ENCODE results near the gene FLNB. TPM values are rescaled to one million over a fixed set of nuclear protein-coding genes. Genes with fewer than 3 reads are reported as not detected.

The FLNB gene
- total and polyA plus RNA-seq, 2 of the 13 experiments (the other 11 are each of a cell fraction or from before 2014, with no cell fraction given), result 106 to 130 TPM

DNA sequence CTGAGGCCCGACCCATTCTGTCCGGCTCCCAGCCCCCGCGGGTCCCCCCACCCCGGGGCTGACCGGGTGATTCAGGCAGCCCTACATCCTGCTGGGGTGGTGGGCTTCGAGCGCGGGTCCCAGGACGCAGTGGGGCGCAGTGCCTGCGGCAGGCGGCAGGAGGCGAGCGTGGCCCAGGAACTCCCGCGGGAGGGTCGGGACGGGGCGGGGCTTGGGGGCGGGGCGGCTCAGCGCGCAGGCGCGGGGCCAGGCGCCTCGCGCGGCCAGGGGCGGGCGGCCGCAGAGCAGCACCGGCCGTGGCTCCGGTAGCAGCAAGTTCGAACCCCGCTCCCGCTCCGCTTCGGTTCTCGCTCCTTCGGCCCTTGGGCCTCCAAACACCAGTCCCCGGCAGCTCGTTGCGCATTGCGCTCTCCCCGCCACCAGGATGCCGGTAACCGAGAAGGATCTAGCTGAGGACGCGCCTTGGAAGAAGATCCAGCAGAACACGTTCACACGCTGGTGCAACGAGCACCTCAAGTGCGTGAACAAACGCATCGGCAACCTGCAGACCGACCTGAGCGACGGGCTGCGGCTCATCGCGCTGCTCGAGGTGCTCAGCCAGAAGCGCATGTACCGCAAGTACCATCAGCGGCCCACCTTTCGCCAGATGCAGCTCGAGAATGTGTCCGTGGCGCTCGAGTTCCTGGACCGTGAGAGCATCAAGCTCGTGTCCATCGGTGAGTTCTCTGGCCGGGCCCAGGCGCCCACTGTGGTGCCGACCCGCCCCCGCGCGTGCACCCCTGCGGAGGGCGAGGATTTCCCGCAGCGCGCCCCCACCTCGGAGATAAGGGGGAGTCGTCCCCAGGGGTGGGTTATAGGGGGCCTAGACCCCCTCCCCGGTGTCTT, at the start of gene FLNB (continued):
- TF ChIP-seq, protein P1, sequence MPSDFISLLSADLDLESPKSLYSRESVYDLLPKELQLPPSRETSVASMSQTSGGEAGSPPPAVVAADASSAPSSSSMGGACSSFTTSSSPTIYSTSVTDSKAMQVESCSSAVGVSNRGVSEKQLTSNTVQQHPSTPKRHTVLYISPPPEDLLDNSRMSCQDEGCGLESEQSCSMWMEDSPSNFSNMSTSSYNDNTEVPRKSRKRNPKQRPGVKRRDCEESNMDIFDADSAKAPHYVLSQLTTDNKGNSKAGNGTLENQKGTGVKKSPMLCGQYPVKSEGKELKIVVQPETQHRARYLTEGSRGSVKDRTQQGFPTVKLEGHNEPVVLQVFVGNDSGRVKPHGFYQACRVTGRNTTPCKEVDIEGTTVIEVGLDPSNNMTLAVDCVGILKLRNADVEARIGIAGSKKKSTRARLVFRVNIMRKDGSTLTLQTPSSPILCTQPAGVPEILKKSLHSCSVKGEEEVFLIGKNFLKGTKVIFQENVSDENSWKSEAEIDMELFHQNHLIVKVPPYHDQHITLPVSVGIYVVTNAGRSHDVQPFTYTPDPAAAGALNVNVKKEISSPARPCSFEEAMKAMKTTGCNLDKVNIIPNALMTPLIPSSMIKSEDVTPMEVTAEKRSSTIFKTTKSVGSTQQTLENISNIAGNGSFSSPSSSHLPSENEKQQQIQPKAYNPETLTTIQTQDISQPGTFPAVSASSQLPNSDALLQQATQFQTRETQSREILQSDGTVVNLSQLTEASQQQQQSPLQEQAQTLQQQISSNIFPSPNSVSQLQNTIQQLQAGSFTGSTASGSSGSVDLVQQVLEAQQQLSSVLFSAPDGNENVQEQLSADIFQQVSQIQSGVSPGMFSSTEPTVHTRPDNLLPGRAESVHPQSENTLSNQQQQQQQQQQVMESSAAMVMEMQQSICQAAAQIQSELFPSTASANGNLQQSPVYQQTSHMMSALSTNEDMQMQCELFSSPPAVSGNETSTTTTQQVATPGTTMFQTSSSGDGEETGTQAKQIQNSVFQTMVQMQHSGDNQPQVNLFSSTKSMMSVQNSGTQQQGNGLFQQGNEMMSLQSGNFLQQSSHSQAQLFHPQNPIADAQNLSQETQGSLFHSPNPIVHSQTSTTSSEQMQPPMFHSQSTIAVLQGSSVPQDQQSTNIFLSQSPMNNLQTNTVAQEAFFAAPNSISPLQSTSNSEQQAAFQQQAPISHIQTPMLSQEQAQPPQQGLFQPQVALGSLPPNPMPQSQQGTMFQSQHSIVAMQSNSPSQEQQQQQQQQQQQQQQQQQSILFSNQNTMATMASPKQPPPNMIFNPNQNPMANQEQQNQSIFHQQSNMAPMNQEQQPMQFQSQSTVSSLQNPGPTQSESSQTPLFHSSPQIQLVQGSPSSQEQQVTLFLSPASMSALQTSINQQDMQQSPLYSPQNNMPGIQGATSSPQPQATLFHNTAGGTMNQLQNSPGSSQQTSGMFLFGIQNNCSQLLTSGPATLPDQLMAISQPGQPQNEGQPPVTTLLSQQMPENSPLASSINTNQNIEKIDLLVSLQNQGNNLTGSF (CRISPR knock-in tag; IDR thresholded peaks at IDR 0.05), result peak; percentile 57; the same call in 1 of the 2 replicates
- TF ChIP-seq RARG (CRISPR knock-in tag; IDR thresholded peaks at IDR 0.05; ENCODE audit: low read depth), result no peak
- TF ChIP-seq ZNF224 (CRISPR knock-in tag; IDR thresholded peaks at IDR 0.05), result peak; percentile 88; the same call in 1 of the 2 replicates
- peak; percentile 81 for TF ChIP-seq ZMYM3 (CRISPR knock-in tag; IDR thresholded peaks at IDR 0.05)
- no peak for TF ChIP-seq PCBP1 (IDR thresholded peaks at IDR 0.05; ENCODE audit: borderline replicate concordance, low read depth, low read length)
- no peak for TF ChIP-seq HMG20B (CRISPR knock-in tag; conservative IDR thresholded peaks at IDR 0.05)
- TF ChIP-seq MAFF (IDR thresholded peaks at IDR 0.05; ENCODE audit: low read depth, low read length), result no peak
- TF ChIP-seq SIX4 (CRISPR knock-in tag; IDR thresholded peaks at IDR 0.05), result 0 out of 2 replicates have a peak, but pooled peaks have one; percentile 23
- no peak for TF ChIP-seq TRIM24 (CRISPR knock-in tag; IDR thresholded peaks at IDR 0.05)
- peak; percentile 62; the same call in 1 of the 2 replicates for TF ChIP-seq MTF2 (CRISPR knock-in tag; IDR thresholded peaks at IDR 0.05; ENCODE audit: borderline replicate concordance)
- TF ChIP-seq, protein P2, sequence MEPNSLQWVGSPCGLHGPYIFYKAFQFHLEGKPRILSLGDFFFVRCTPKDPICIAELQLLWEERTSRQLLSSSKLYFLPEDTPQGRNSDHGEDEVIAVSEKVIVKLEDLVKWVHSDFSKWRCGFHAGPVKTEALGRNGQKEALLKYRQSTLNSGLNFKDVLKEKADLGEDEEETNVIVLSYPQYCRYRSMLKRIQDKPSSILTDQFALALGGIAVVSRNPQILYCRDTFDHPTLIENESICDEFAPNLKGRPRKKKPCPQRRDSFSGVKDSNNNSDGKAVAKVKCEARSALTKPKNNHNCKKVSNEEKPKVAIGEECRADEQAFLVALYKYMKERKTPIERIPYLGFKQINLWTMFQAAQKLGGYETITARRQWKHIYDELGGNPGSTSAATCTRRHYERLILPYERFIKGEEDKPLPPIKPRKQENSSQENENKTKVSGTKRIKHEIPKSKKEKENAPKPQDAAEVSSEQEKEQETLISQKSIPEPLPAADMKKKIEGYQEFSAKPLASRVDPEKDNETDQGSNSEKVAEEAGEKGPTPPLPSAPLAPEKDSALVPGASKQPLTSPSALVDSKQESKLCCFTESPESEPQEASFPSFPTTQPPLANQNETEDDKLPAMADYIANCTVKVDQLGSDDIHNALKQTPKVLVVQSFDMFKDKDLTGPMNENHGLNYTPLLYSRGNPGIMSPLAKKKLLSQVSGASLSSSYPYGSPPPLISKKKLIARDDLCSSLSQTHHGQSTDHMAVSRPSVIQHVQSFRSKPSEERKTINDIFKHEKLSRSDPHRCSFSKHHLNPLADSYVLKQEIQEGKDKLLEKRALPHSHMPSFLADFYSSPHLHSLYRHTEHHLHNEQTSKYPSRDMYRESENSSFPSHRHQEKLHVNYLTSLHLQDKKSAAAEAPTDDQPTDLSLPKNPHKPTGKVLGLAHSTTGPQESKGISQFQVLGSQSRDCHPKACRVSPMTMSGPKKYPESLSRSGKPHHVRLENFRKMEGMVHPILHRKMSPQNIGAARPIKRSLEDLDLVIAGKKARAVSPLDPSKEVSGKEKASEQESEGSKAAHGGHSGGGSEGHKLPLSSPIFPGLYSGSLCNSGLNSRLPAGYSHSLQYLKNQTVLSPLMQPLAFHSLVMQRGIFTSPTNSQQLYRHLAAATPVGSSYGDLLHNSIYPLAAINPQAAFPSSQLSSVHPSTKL (CRISPR knock-in tag; IDR thresholded peaks at IDR 0.05), result peak; percentile 26
- no peak for TF ChIP-seq RXRB (CRISPR knock-in tag; IDR thresholded peaks at IDR 0.05; ENCODE audit: borderline replicate concordance)
- TF ChIP-seq ZNF660 (CRISPR knock-in tag; IDR thresholded peaks at IDR 0.05; ENCODE audit: borderline replicate concordance, low read depth), result no peak
- no peak; the same call in 1 of the 2 replicates for TF ChIP-seq WIZ (CRISPR knock-in tag; IDR thresholded peaks at IDR 0.05)
- peak; percentile 31; the same call in 1 of the 2 replicates for TF ChIP-seq CHD4 (IDR thresholded peaks at IDR 0.05; ENCODE audit: borderline replicate concordance, low read length)
- peak; percentile 51; the same call in 1 of the 2 replicates for TF ChIP-seq CCDC6 (CRISPR knock-in tag; IDR thresholded peaks at IDR 0.05)
- TF ChIP-seq, protein P3, sequence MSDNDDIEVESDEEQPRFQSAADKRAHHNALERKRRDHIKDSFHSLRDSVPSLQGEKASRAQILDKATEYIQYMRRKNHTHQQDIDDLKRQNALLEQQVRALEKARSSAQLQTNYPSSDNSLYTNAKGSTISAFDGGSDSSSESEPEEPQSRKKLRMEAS (IDR thresholded peaks at IDR 0.05), result peak; percentile 41; the same call in 1 of the 2 replicates
- TF ChIP-seq ADNP (CRISPR knock-in tag; IDR thresholded peaks at IDR 0.05), result no peak
